Measurements from ENCODE around the gene PLEKHM1. TPM values are rescaled to one million over a fixed set of nuclear protein-coding genes. Genes with fewer than 3 reads are reported as not detected.

PLEKHM1 gene
- total and polyA plus RNA-seq, 2 of the 4 experiments (the other 2 are of a cell fraction), result 4.7 to 16.4 TPM

GRCh38 chr17:45395569-45396415 lies 94.7 kb downstream of the PLEKHM1 start (continued):
- TF ChIP-seq RCOR1 (IDR thresholded peaks at IDR 0.05; ENCODE audit: insufficient replicate concordance, low read length) (no peak), NFE2L2 (IDR thresholded peaks at IDR 0.05; ENCODE audit: low read depth, low read length) (no peak), BHLHE40 (IDR thresholded peaks at IDR 0.05; ENCODE audit: low read depth, low read length) (no peak)

GRCh38 chr17:45394913-45395568 lies 95.5 kb downstream of the PLEKHM1 start:
- H3K27ac ChIP-seq (ENCODE audit: insufficient read depth, low read length), result no peak overlapping the region; the same call in 1 of the 2 replicates
- intact Hi-C loops (cut with micrococcal nuclease), result loop anchor here (1.0 to 2.0 kb wide), 2 partner anchors 30 to 438 kb away; no protein-coding TSS in a partner anchor

More at GRCh38 chr17:45394913-45395568, 95.5 kb downstream of the PLEKHM1 start:
- Histone ChIP-seq H3K4ac (ENCODE audit: low read depth, low read length) (peak overlapping the region; percentile 93), H3K9me1 (ENCODE audit: insufficient read depth, low read length) (no peaks in the 10 kb centered on the region), H3K4me3 (ENCODE audit: insufficient read depth, low read depth, low read length) (no peak overlapping the region), H3K4me1 (ENCODE audit: control insufficient read depth, insufficient read depth, low read length) (peaks cover 5% of the 10 kb centered on the region), H2BK120ac (ENCODE audit: low read depth, low read length) (peak overlapping the region; percentile 64), H3K27me3 (ENCODE audit: control insufficient read depth, insufficient read depth, low read length) (peaks cover 7% of the 10 kb centered on the region; the same call in 1 of the 2 replicates), H2BK15ac (ENCODE audit: low read depth, low read length) (peak overlapping the region; percentile 59; the same call in 2 of the 3 replicates), H4K91ac (ENCODE audit: insufficient read depth, low read depth, low read length) (peak overlapping the region; percentile 73), H3K9ac (ENCODE audit: low read depth, low read length) (peak overlapping the region; percentile 53), H4K5ac (ENCODE audit: low read depth, low read length) (peak overlapping the region; percentile 85), H3K18ac (ENCODE audit: low read depth, low read length) (0 out of 2 replicates have a peak overlapping the region, but pooled peaks have one; percentile 45), H2BK5ac (ENCODE audit: low read depth, low read length, poor library complexity, severe bottlenecking) (peak overlapping the region; percentile 19), H3K56ac (ENCODE audit: extremely low read depth, insufficient read depth, low read length) (peak overlapping the region; percentile 26; the same call in 1 of the 2 replicates), H3K9me3 (ENCODE audit: control insufficient read depth, insufficient read depth, low read length) (no peaks in the 10 kb centered on the region), H3K79me1 (ENCODE audit: low read depth in 1 of 2, low read length in 2 of 2) (no peaks in the 10 kb centered on the region), H3K36me3 (ENCODE audit: control insufficient read depth, insufficient read depth, low read length) (no peaks in the 10 kb centered on the region), H2AK5ac (ENCODE audit: low read depth, low read length) (peak overlapping the region; percentile 85), H2BK20ac (ENCODE audit: low read depth, low read length) (peak overlapping the region; percentile 82; the same call in 1 of the 2 replicates), H4K20me1 (ENCODE audit: insufficient read depth, low read length) (no peaks in the 10 kb centered on the region), H3K4me2 (ENCODE audit: low read depth, low read length) (peak overlapping the region; percentile 43), H3K14ac (replicated peaks; ENCODE audit: low read depth, low read length) (peak overlapping the region; percentile 28), H3K23ac (ENCODE audit: low read depth, low read length) (peak overlapping the region; percentile 41; the same call in 1 of the 2 replicates), H4K8ac (ENCODE audit: low read depth in 2 of 2, low read length in 2 of 2) (peak overlapping the region; percentile 77 to 98), H2AFZ (replicated peaks; ENCODE audit: low read length, poor library complexity) (peak overlapping the region; percentile 99), H2AK9ac (replicated peaks; ENCODE audit: low read depth, low read length, poor library complexity) (peak overlapping the region; percentile 75)
- CTCF ChIA-PET, result interaction anchor here (0.8 kb wide), 1 partner anchor 31 kb away, joined by 3 read pairs; no protein-coding TSS in a partner anchor
- no TSS peak for BruUV-seq (replicated peaks)
- TF ChIP-seq USF2 (IDR thresholded peaks at IDR 0.05; ENCODE audit: low read depth, low read length) (no peak), SMC3 (IDR thresholded peaks at IDR 0.05; ENCODE audit: low read depth, low read length) (peak; percentile 58), MAZ (IDR thresholded peaks at IDR 0.05; ENCODE audit: borderline replicate concordance, low read depth, low read length) (peak; percentile 55; the same call in 1 of the 2 replicates), CTCF (conservative IDR thresholded peaks at IDR 0.05; ENCODE audit: low read depth, low read length) (peak; percentile 89), RAD21 (IDR thresholded peaks at IDR 0.05; ENCODE audit: low read length) (peak; percentile 81)
- in situ Hi-C loops (cut with MboI; ENCODE audit: low sequenced_read_pairs), result no loop called here
- POLR2A ChIA-PET (ENCODE audit: unreplicated experiment), result no interaction called here
- DNase-seq (peak; percentile 90), ATAC-seq (ENCODE audit: low read depth) (peak; percentile 97)
- 2% methylated on average over 9 of the region's 30 CpGs; no CpG with 5 or more reads in 1 of the 2 experiments for WGBS, 2 experiments (ENCODE audit: extremely low coverage in 2 of 2, insufficient read length in 1 of 2)
- dilution Hi-C loops (cut with HindIII; ENCODE audit: low sequenced_read_pairs, unreplicated experiment), result no loop called here
